NB4 (cell line): ENCODE data around the gene DCX.

Experiments used
- DNase-seq: peaks from one replicate; pipeline ENCODE4 v3.0.0; 2010; ENCODE audit warnings: low read depth
- H3K4me3 ChIP-seq: one replicate; pipeline ENCODE4 v1.5.1; 2011; ENCODE audit warnings: mild to moderate bottlenecking, low read depth, low read length, moderate library complexity
- MYC ChIP-seq: IDR thresholded peaks from 2 replicates; pipeline ENCODE4 v1.6.1; 2011; ENCODE audit warnings: low read depth, low read length
- POLR2A ChIP-seq: IDR thresholded peaks from 2 replicates; pipeline ENCODE4 v1.6.1; 2011; ENCODE audit warnings: mild to moderate bottlenecking; ENCODE audit not compliant: insufficient read length; ENCODE audit errors: extremely low read depth
- TF ChIP-seq, protein P1 (sequence below): IDR thresholded peaks from one replicate; pipeline ENCODE4 v1.5.1; 2012; ENCODE audit warnings: low read depth, low read length
- TF ChIP-seq, protein P2 (sequence below): IDR thresholded peaks from 2 replicates; pipeline ENCODE4 v1.6.1; 2011; ENCODE audit warnings: low read depth, low read length

Gene DCX

DNA sequence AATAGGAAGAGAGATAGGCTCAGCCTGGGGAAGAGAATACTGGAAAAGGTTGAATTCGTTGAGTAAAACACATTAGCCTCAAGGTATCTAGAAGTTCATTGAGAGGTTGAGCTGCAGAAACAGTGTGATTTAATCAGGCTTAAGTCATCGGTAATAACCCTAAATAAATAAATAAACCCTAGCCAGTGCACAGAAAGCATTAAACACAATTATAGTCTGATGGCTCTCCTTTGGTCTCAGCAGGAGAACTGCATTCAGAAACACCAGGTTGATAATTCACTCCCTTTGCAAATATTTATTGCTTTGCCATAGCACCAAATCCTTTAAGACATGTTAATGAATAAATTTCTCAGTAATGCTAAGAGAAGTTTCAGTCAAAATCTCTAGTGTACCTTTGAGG lies 9.6 kb downstream of the DCX start:
- H3K4me3 ChIP-seq, result no peak overlapping the region
- TF ChIP-seq MYC (no peak), POLR2A (no peak)
- TF ChIP-seq, protein P1, sequence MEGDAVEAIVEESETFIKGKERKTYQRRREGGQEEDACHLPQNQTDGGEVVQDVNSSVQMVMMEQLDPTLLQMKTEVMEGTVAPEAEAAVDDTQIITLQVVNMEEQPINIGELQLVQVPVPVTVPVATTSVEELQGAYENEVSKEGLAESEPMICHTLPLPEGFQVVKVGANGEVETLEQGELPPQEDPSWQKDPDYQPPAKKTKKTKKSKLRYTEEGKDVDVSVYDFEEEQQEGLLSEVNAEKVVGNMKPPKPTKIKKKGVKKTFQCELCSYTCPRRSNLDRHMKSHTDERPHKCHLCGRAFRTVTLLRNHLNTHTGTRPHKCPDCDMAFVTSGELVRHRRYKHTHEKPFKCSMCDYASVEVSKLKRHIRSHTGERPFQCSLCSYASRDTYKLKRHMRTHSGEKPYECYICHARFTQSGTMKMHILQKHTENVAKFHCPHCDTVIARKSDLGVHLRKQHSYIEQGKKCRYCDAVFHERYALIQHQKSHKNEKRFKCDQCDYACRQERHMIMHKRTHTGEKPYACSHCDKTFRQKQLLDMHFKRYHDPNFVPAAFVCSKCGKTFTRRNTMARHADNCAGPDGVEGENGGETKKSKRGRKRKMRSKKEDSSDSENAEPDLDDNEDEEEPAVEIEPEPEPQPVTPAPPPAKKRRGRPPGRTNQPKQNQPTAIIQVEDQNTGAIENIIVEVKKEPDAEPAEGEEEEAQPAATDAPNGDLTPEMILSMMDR, result no peak
- TF ChIP-seq, protein P2, sequence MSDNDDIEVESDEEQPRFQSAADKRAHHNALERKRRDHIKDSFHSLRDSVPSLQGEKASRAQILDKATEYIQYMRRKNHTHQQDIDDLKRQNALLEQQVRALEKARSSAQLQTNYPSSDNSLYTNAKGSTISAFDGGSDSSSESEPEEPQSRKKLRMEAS, result no peak
- DNase-seq, result no peak

DNA sequence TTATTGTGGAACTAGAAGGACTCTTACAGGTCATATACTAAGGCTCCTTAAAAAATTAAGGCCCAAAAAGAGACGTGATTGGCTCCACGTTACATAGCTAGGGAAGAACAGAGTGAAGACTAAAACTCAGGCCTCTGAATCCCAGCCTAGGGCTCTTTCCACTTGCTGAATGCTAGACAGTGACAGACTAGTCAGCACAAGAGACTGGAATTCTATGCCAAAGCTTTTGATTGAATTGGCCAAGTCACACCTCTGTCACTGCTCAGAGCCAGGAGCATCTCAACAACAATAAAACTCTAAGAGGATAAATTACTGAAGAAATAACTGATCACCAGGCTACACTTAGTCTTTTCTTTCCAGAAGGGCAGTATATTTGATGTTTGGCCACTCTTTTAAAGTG lies 16.8 kb downstream of the DCX start:
- TF ChIP-seq MYC (no peak), POLR2A (no peak)
- TF ChIP-seq, protein P1, result no peak
- TF ChIP-seq, protein P2, result no peak
- DNase-seq, result no peak
- H3K4me3 ChIP-seq, result no peak overlapping the region

DNA sequence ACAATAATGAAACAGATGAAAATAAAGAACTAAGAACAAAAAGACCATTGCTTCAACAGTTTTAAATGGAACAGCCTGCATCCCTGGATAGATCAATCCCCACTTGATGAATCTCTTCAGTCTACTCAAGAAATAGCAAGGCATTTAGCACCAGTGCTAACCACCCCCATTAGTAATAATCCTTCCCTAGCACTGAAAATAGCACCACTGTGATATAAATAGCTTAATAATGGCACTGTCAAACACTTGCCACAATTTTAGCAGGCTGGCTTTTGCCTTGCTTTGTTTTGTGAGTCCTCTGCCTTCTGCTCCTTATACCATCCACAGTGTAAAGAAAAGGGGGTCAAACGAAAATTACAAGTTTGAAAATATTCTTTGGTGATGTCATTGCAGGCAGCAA lies 17.4 kb downstream of the DCX start:
- DNase-seq, result no peak
- TF ChIP-seq, protein P2, result no peak
- no peak for TF ChIP-seq MYC
- TF ChIP-seq POLR2A, result no peak
- TF ChIP-seq, protein P1, result no peak
- no peak overlapping the region for H3K4me3 ChIP-seq

DNA sequence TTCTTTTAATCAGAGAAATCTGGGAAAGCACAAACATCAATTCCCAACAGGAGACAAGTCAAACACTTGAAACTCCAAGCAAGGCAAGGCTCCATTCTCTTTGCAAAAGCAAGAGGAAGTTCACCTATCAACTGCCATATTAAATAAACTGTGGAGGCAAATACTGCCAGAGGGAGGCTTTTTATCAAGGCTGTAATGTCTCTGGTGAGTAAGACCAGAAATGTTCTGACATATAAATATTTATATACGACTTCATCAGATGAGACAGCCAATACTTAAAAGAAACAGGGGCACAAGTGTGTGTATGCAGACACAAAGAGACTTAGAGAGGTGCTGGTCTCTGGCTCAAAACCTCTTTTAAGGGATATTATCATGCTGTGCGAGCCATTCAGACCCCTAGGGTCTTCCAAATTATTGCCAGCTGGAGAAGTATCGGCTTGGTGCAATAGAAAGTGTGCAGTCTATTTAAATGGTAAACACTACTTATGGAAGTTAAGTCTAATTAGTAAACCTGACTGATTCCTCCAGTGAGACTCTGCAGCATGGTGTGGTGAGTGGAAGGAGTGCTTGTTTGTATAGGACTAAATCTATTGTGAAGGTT lies 24.4 kb downstream of the DCX start:
- TF ChIP-seq MYC (no peak), POLR2A (no peak)
- TF ChIP-seq, protein P2, result no peak
- TF ChIP-seq, protein P1, result no peak
- H3K4me3 ChIP-seq, result no peak overlapping the region
- DNase-seq, result no peak

DNA sequence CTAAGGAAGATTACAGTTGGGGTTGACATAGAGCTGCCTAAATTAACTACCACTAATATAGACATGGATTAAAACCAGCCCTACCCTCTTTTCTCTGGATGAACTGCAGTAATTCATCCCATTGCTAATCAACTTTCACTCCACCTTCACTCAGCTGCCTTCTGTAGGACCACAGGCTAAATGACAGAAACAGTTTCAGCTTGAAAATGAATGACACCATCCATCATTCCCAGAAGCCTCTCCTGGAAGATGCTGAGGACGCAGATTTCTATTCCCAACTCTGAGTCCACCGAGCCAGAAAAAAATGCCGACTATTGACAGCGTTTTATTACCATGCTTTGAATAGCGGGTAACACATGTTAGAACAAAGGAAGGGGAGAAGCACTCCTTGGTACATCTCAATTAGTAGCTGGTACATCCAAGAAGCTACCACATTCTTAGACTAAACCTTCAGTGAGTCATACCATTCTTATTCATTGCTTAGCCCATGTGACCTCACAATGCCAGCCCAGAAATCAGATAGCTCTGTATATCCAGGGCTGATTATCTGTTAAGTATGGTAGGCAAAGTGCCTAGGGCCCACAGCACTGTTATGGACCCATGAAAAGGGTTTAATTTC lies 25.3 kb downstream of the DCX start:
- TF ChIP-seq MYC (no peak), POLR2A (no peak)
- TF ChIP-seq, protein P2, result no peak
- TF ChIP-seq, protein P1, result no peak
- H3K4me3 ChIP-seq, result no peak overlapping the region
- no peak for DNase-seq
